ENCODE results near the gene CHD1.

The CHD1 gene

GRCh38 chr5:98909363-98909762 lies 19.4 kb downstream of the CHD1 start:
- H3K27me3 ChIP-seq (ENCODE audit: insufficient read depth, low read length, poor library complexity, severe bottlenecking), result no peaks in the 10 kb centered on the region
- peaks cover 78% of the 10 kb centered on the region for H3K79me2 ChIP-seq (ENCODE audit: insufficient read depth, low read length)
- H3K36me3 ChIP-seq (ENCODE audit: insufficient read depth, low read length), result peaks cover 17% of the 10 kb centered on the region; the same call in 1 of the 2 replicates
- TF ChIP-seq CTCF (conservative IDR thresholded peaks at IDR 0.05; ENCODE audit: low read length) (no peak), EZH2phosphoT487 (IDR thresholded peaks at IDR 0.05; ENCODE audit: borderline replicate concordance) (no peak)
- no peak overlapping the region for H2AFZ ChIP-seq (ENCODE audit: low read length)
- H3K9me2 ChIP-seq (replicated peaks; ENCODE audit: low read depth, low read length), result no peaks in the 10 kb centered on the region
- H3K9ac ChIP-seq (ENCODE audit: low read depth, low read length, poor library complexity, severe bottlenecking), result no peak overlapping the region
- no peak overlapping the region for H3K4me2 ChIP-seq (ENCODE audit: low read depth, low read length, poor library complexity, severe bottlenecking)
- H3K4me1 ChIP-seq (ENCODE audit: insufficient read depth, low read length, poor library complexity, severe bottlenecking), result peaks cover 3% of the 10 kb centered on the region
- no peaks in the 10 kb centered on the region for H3K9me3 ChIP-seq (ENCODE audit: insufficient read depth, low read depth, low read length)
- no peaks in the 10 kb centered on the region for H3F3A ChIP-seq (ENCODE audit: low read depth)
- peaks cover 36% of the 10 kb centered on the region for H4K20me1 ChIP-seq (ENCODE audit: insufficient read depth, low read length, poor library complexity, severe bottlenecking)
- H3K4me3 ChIP-seq (ENCODE audit: low read length, poor library complexity, severe bottlenecking), result no peak overlapping the region

- Histone ChIP-seq H2AFZ (ENCODE audit: low read length) (no peak overlapping the region), H3K79me2 (ENCODE audit: insufficient read depth, low read length) (peaks cover 75% of the 10 kb centered on the region), H3K4me1 (ENCODE audit: insufficient read depth, low read length, poor library complexity, severe bottlenecking) (peaks cover 3% of the 10 kb centered on the region), H4K20me1 (ENCODE audit: insufficient read depth, low read length, poor library complexity, severe bottlenecking) (peaks cover 32% of the 10 kb centered on the region), H3K4me3 (ENCODE audit: low read length, poor library complexity, severe bottlenecking) (no peak overlapping the region), H3K9me2 (replicated peaks; ENCODE audit: low read depth, low read length) (no peaks in the 10 kb centered on the region), H3K4me2 (ENCODE audit: low read depth, low read length, poor library complexity, severe bottlenecking) (no peak overlapping the region), H3K9me3 (ENCODE audit: insufficient read depth, low read depth, low read length) (no peaks in the 10 kb centered on the region), H3F3A (ENCODE audit: low read depth) (no peaks in the 10 kb centered on the region), H3K36me3 (ENCODE audit: insufficient read depth, low read length) (peaks cover 28% of the 10 kb centered on the region; the same call in 1 of the 2 replicates), H3K27me3 (ENCODE audit: insufficient read depth, low read length, poor library complexity, severe bottlenecking) (no peaks in the 10 kb centered on the region), H3K9ac (ENCODE audit: low read depth, low read length, poor library complexity, severe bottlenecking) (no peak overlapping the region)
- TF ChIP-seq CTCF (conservative IDR thresholded peaks at IDR 0.05; ENCODE audit: low read length) (no peak), EZH2phosphoT487 (IDR thresholded peaks at IDR 0.05; ENCODE audit: borderline replicate concordance) (no peak)
Observed at GRCh38 chr5:98907951-98908350, 20.9 kb downstream of the CHD1 start.

DNA sequence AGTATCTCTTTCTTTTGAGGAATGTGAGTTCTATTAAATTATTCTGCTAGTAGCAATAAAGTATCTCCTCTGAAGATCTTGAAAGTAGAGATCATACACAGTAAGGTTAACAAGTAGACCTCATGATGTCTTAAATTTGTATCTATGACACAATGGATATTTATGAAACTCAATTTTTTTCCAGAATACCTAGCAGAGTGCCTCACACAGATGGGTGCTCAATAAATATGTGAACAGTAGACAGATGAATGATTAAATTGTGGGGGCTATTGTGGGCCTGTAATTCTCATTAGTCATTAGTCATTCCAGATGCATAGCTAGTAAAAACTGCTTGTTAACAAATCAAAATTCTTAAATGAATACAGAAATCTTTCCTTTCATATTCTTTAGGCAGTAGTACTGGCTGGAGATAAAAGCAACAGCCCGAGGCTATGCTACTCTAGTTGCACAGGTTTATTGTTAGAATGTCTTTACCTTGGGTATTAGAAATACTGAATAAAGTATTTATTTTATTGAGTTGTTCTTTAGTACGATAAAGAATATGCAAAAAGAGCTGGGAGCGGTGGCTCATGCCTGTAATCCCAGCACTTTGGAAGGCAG lies 22.0 kb downstream of the CHD1 start:
- Histone ChIP-seq H3K79me2 (ENCODE audit: insufficient read depth, low read length) (peaks cover 71% of the 10 kb centered on the region), H3K36me3 (ENCODE audit: insufficient read depth, low read length) (peaks cover 35% of the 10 kb centered on the region)

More for the DNA sequence above, 22.0 kb downstream of the CHD1 start:
- H3K9me2 ChIP-seq (replicated peaks; ENCODE audit: low read depth, low read length), result no peaks in the 10 kb centered on the region
- no peaks in the 10 kb centered on the region for H3K9me3 ChIP-seq (ENCODE audit: insufficient read depth, low read depth, low read length)
- H3K4me3 ChIP-seq (ENCODE audit: low read length, poor library complexity, severe bottlenecking), result no peak overlapping the region
- H3K4me2 ChIP-seq (ENCODE audit: low read depth, low read length, poor library complexity, severe bottlenecking), result no peak overlapping the region
- H2AFZ ChIP-seq (ENCODE audit: low read length), result no peak overlapping the region
- H3K9ac ChIP-seq (ENCODE audit: low read depth, low read length, poor library complexity, severe bottlenecking), result no peak overlapping the region
- peaks cover 3% of the 10 kb centered on the region for H3K4me1 ChIP-seq (ENCODE audit: insufficient read depth, low read length, poor library complexity, severe bottlenecking)
- H4K20me1 ChIP-seq (ENCODE audit: insufficient read depth, low read length, poor library complexity, severe bottlenecking), result peaks cover 32% of the 10 kb centered on the region
- no peaks in the 10 kb centered on the region for H3K27me3 ChIP-seq (ENCODE audit: insufficient read depth, low read length, poor library complexity, severe bottlenecking)
- TF ChIP-seq EZH2phosphoT487 (IDR thresholded peaks at IDR 0.05; ENCODE audit: borderline replicate concordance) (no peak), CTCF (conservative IDR thresholded peaks at IDR 0.05; ENCODE audit: low read length) (no peak)
- no peaks in the 10 kb centered on the region for H3F3A ChIP-seq (ENCODE audit: low read depth)
